Muscle layer of duodenum (tissue), 2 donors: ENCODE measurements around the gene SIGLEC14.
"Not testable (repeated sequence)": the region's sequence is repeated elsewhere in the genome, so short reads cannot be mapped to it uniquely, and the experiment has no call there.

Experiments used
- H3K27ac ChIP-seq: one replicate; pipeline ENCODE4 v1.7.0; 2013; ENCODE audit warnings: mild to moderate bottlenecking, low read length
- H3K27me3 ChIP-seq: one replicate; pipeline ENCODE4 v1.7.0; 2013; ENCODE audit warnings: low read depth, mild to moderate bottlenecking, control low read depth, low read length
- H3K36me3 ChIP-seq, 2 donors: one replicate each; pipeline ENCODE4 v1.7.0; 2013; ENCODE audit warnings: low read length in 2 of 2, control low read depth in 1 of 2, mild to moderate bottlenecking in 1 of 2; ENCODE audit not compliant: insufficient read depth in 2 of 2, control insufficient read depth in 1 of 2
- H3K4me1 ChIP-seq, 2 donors: one replicate each; pipeline ENCODE4 v1.7.0; 2013; ENCODE audit warnings: low read length in 2 of 2, mild to moderate bottlenecking in 2 of 2, control low read depth in 1 of 2, moderate library complexity in 1 of 2; ENCODE audit not compliant: insufficient read depth in 2 of 2, control insufficient read depth in 1 of 2
- H3K4me3 ChIP-seq, 2 donors: one replicate each; pipeline ENCODE4 v1.7.0; 2013; ENCODE audit warnings: low read length in 2 of 2, low read depth in 1 of 2, mild to moderate bottlenecking in 1 of 2
- H3K9me3 ChIP-seq, 2 donors: one replicate each; pipeline ENCODE4 v1.7.0; 2013; ENCODE audit warnings: low read length in 2 of 2, control low read depth in 1 of 2, mild to moderate bottlenecking in 1 of 2; ENCODE audit not compliant: control insufficient read depth in 1 of 2
- donor health status: healthy.

Gene SIGLEC14

GRCh38 chr19:51639916-51640315 is 6.7 kb downstream of the SIGLEC14 start:
- Histone ChIP-seq H3K4me1 (no peaks in the 10 kb centered on the region), H3K27ac (no peak overlapping the region), H3K36me3 (no peaks in the 10 kb centered on the region)

GRCh38 chr19:51637362-51637978 is 9.2 kb downstream of the SIGLEC14 start:
- no peak overlapping the region for H3K27ac ChIP-seq
- no peaks in the 10 kb centered on the region for H3K4me1 ChIP-seq
- H3K9me3 ChIP-seq: no peaks in the 10 kb centered on the region
- H3K27me3 ChIP-seq: no peaks in the 10 kb centered on the region
- no peaks in the 10 kb centered on the region for H3K36me3 ChIP-seq
- no peak overlapping the region for H3K4me3 ChIP-seq

More at GRCh38 chr19:51639916-51640315, 6.7 kb downstream of the SIGLEC14 start:
- no peaks in the 10 kb centered on the region for H3K9me3 ChIP-seq
- no peaks in the 10 kb centered on the region for H3K27me3 ChIP-seq
- no peak overlapping the region for H3K4me3 ChIP-seq

GRCh38 chr19:51632126-51632525 is 14.5 kb downstream of the SIGLEC14 start:
- no peaks in the 10 kb centered on the region for H3K27me3 ChIP-seq
- H3K4me3 ChIP-seq: no peak overlapping the region
- no peaks in the 10 kb centered on the region for H3K4me1 ChIP-seq
- no peaks in the 10 kb centered on the region for H3K9me3 ChIP-seq
- no peaks in the 10 kb centered on the region for H3K36me3 ChIP-seq
- H3K27ac ChIP-seq: no peak overlapping the region

GRCh38 chr19:51630315-51630714 is 16.3 kb downstream of the SIGLEC14 start, which contains the start of gene SIGLEC5:
TSS of gene SIGLEC5 (minus strand) at chr19:51630401. CDS start at chr19:51630335, 66 bp downstream.
- not testable (repeated sequence) for H3K4me1 ChIP-seq, H3K4me3 ChIP-seq, H3K36me3 ChIP-seq, H3K27ac ChIP-seq, H3K27me3 ChIP-seq, H3K9me3 ChIP-seq

GRCh38 chr19:51628153-51628939 is 18.3 kb downstream of the SIGLEC14 start:
- Histone ChIP-seq H3K4me1 (no peaks in the 10 kb centered on the region), H3K9me3 (no peaks in the 10 kb centered on the region), H3K27ac (no peak overlapping the region), H3K4me3 (no peak overlapping the region), H3K36me3 (no peaks in the 10 kb centered on the region), H3K27me3 (no peaks in the 10 kb centered on the region)

GRCh38 chr19:51627491-51628138 is 19.0 kb downstream of the SIGLEC14 start:
- H3K27me3 ChIP-seq: no peaks in the 10 kb centered on the region
- no peak overlapping the region for H3K27ac ChIP-seq
- H3K9me3 ChIP-seq: no peaks in the 10 kb centered on the region
- H3K4me3 ChIP-seq: no peak overlapping the region
- H3K36me3 ChIP-seq: no peaks in the 10 kb centered on the region
- H3K4me1 ChIP-seq: no peaks in the 10 kb centered on the region

GRCh38 chr19:51626675-51627074 is 19.9 kb downstream of the SIGLEC14 start:
- no peaks in the 10 kb centered on the region for H3K4me1 ChIP-seq
- no peak overlapping the region for H3K4me3 ChIP-seq
- no peaks in the 10 kb centered on the region for H3K27me3 ChIP-seq
- no peaks in the 10 kb centered on the region for H3K9me3 ChIP-seq
- H3K36me3 ChIP-seq: no peaks in the 10 kb centered on the region
- H3K27ac ChIP-seq: no peak overlapping the region

- no peaks in the 10 kb centered on the region for H3K36me3 ChIP-seq
- no peaks in the 10 kb centered on the region for H3K9me3 ChIP-seq
- H3K4me1 ChIP-seq: no peaks in the 10 kb centered on the region
- H3K27me3 ChIP-seq: no peaks in the 10 kb centered on the region
- H3K4me3 ChIP-seq: no peak overlapping the region
- H3K27ac ChIP-seq: no peak overlapping the region
Measured at GRCh38 chr19:51621178-51621577, 25.4 kb downstream of the SIGLEC14 start.

GRCh38 chr19:51615991-51616390 is 30.6 kb downstream of the SIGLEC14 start:
- Histone ChIP-seq H3K27me3 (no peaks in the 10 kb centered on the region), H3K27ac (no peak overlapping the region), H3K36me3 (no peaks in the 10 kb centered on the region), H3K9me3 (peaks cover 6 to 11% of the 10 kb centered on the region in 2 donors), H3K4me1 (no peaks in the 10 kb centered on the region), H3K4me3 (no peak overlapping the region)

- H3K4me1 ChIP-seq: no peaks in the 10 kb centered on the region
- H3K27ac ChIP-seq: no peak overlapping the region
- H3K9me3 ChIP-seq: peaks cover 6 to 11% of the 10 kb centered on the region in 2 donors
- no peak overlapping the region for H3K4me3 ChIP-seq
- H3K27me3 ChIP-seq: no peaks in the 10 kb centered on the region
- H3K36me3 ChIP-seq: no peaks in the 10 kb centered on the region
Measured at GRCh38 chr19:51614789-51615188, 31.8 kb downstream of the SIGLEC14 start.

- Histone ChIP-seq H3K27ac (no peak overlapping the region), H3K4me1 (no peaks in the 10 kb centered on the region), H3K9me3 (peaks cover 6 to 11% of the 10 kb centered on the region in 2 donors), H3K4me3 (no peak overlapping the region), H3K36me3 (no peaks in the 10 kb centered on the region), H3K27me3 (no peaks in the 10 kb centered on the region)
Measured at GRCh38 chr19:51610576-51610975, 36.0 kb downstream of the SIGLEC14 start.
